Stimulated activated CD4-positive, alpha-beta T cell treated with anti-CD3 and anti-CD28 coated beads, Interleukin-1b, Interleukin-23, amount 100 ng/mL, for 4 hours (primary cell): ENCODE data around the gene ADGRL1.

Experiments
- DNase-seq, 2 donors: peaks; one replicate each; pipeline ENCODE4 v3.0.0-alpha.2; 2020; ENCODE audit warnings: low read depth in 2 of 2

Gene ADGRL1

GRCh38 chr19:14139944-14140343 is 66.0 kb downstream of the ADGRL1 start:
- no peak for DNase-seq

- DNase-seq, result no peak
These were observed 67.2 kb downstream of the ADGRL1 start for GRCh38 chr19:14138576-14139265.

GRCh38 chr19:14136509-14137281 is 69.3 kb downstream of the ADGRL1 start, which contains the start of gene ASF1B:
TSS of gene ASF1B (minus strand) at chr19:14136589. CDS start at chr19:14136456, 133 bp downstream.
- peak; percentile 92 to 93 for DNase-seq

- no peak for DNase-seq
These were observed 69.9 kb downstream of the ADGRL1 start for GRCh38 chr19:14135985-14136508.

GRCh38 chr19:14135355-14135754 is 70.6 kb downstream of the ADGRL1 start:
- no peak for DNase-seq

GRCh38 chr19:14127929-14128509 is 78.0 kb downstream of the ADGRL1 start:
- no peak for DNase-seq

GRCh38 chr19:14127176-14127575 is 78.8 kb downstream of the ADGRL1 start:
- DNase-seq, result no peak

GRCh38 chr19:14122924-14123323 is 83.0 kb downstream of the ADGRL1 start:
- DNase-seq, result no peak

GRCh38 chr19:14120497-14120780 is 85.5 kb downstream of the ADGRL1 start:
- DNase-seq, result no peak

- no peak for DNase-seq
These were observed 86.1 kb downstream of the ADGRL1 start for GRCh38 chr19:14119644-14120496.

GRCh38 chr19:14119146-14119545 is 86.8 kb downstream of the ADGRL1 start:
- DNase-seq, result no peak

- DNase-seq, result no peak
These were observed 87.6 kb downstream of the ADGRL1 start for GRCh38 chr19:14118165-14119051.

- peak; percentile 95 for DNase-seq
These were observed 88.3 kb downstream of the ADGRL1 start, which contains the start of gene PRKACA for GRCh38 chr19:14117668-14118164. TSS of gene PRKACA (minus strand) at chr19:14117762. CDS start at chr19:14117547, 215 bp downstream.

GRCh38 chr19:14116918-14117578 is 88.9 kb downstream of the ADGRL1 start:
- DNase-seq, result no peak

- DNase-seq, result no peak
These were observed 89.4 kb downstream of the ADGRL1 start for GRCh38 chr19:14116525-14116917.

GRCh38 chr19:14115756-14116155 is 90.2 kb downstream of the ADGRL1 start:
- no peak for DNase-seq

- peak; percentile 14 to 53 for DNase-seq
These were observed 91.1 kb downstream of the ADGRL1 start for GRCh38 chr19:14114854-14115253.

- no peak for DNase-seq
These were observed 91.5 kb downstream of the ADGRL1 start for GRCh38 chr19:14114439-14114838.

- DNase-seq, result peak in 1 of 2 donors; percentile 51
These were observed 92.1 kb downstream of the ADGRL1 start for GRCh38 chr19:14113762-14114414.
